Astrocyte of the cerebellum (primary cell): ENCODE data around the gene LIN7C.

Source experiments
- DNase-seq: peaks from one replicate; pipeline ENCODE4 v3.0.0-alpha.2; 2011; ENCODE audit warnings: low read depth
- H3K4me3 ChIP-seq: 2 replicates; pipeline ENCODE4 v1.5.1; 2011; ENCODE audit warnings: mild to moderate bottlenecking, low read depth, low read length, moderate library complexity
- CTCF ChIP-seq: IDR thresholded peaks from 2 replicates; pipeline ENCODE4 v1.5.1; 2012; ENCODE audit warnings: low read length, low read depth, moderate library complexity, mild to moderate bottlenecking; ENCODE audit errors: missing control alignments
- in situ Hi-C: cut with HindIII; loops from 2 replicates; pipeline ENCODE4 v1.10.0; 2017; ENCODE audit warnings: low sequenced_read_pairs

Gene LIN7C

GRCh38 chr11:27464289-27464696, 42.3 kb downstream of the LIN7C start:
- TF ChIP-seq CTCF = no peak
- H3K4me3 ChIP-seq = no peak overlapping the region
- DNase-seq = no peak
- in situ Hi-C loops = no loop called here

DNA sequence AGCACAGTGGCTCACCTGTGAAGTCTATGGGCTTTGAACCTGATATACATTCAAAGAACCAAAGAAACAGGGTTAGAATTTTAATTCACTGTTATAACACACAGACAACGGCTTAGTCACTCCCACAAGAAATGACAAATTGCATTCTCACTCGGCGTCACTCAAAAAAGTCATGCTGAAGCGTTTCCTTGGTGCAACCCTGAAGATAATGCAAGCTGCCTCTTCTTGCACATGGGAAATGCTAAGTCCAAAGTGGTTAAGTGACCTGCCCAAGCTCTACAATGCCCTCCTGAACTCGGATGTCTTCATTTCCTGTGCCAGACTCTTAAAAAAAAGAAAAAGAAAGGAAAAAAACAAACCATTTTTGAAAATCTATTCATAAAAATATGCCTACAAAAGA, 44.0 kb downstream of the LIN7C start:
- in situ Hi-C loops = no loop called here
- no peak for DNase-seq

GRCh38 chr11:27460158-27460978, 46.2 kb downstream of the LIN7C start:
- no peak overlapping the region for H3K4me3 ChIP-seq
- TF ChIP-seq CTCF = no peak
- in situ Hi-C loops = no loop called here
- DNase-seq = no peak

More for the DNA sequence above, 44.0 kb downstream of the LIN7C start:
- no peak overlapping the region for H3K4me3 ChIP-seq
- no peak for TF ChIP-seq CTCF

GRCh38 chr11:27459191-27459590, 47.4 kb downstream of the LIN7C start:
- in situ Hi-C loops = no loop called here

GRCh38 chr11:27458182-27458581, 48.4 kb downstream of the LIN7C start:
- TF ChIP-seq CTCF = no peak
- DNase-seq = no peak
- in situ Hi-C loops = no loop called here
- H3K4me3 ChIP-seq = no peak overlapping the region

More at GRCh38 chr11:27459191-27459590, 47.4 kb downstream of the LIN7C start:
- no peak overlapping the region for H3K4me3 ChIP-seq
- TF ChIP-seq CTCF = no peak
- no peak for DNase-seq

GRCh38 chr11:27456795-27457329, 49.7 kb downstream of the LIN7C start:
- DNase-seq = no peak
- H3K4me3 ChIP-seq = no peak overlapping the region
- no peak for TF ChIP-seq CTCF
- in situ Hi-C loops = no loop called here
